Measurements from ENCODE around the gene NCR1. TPM values are rescaled to one million over a fixed set of nuclear protein-coding genes. Genes with fewer than 3 reads are reported as not detected.
"Not testable (repeated sequence)": the region's sequence is repeated elsewhere in the genome, so short reads cannot be mapped to it uniquely, and the experiment has no call there.

NCR1 gene, protein sequence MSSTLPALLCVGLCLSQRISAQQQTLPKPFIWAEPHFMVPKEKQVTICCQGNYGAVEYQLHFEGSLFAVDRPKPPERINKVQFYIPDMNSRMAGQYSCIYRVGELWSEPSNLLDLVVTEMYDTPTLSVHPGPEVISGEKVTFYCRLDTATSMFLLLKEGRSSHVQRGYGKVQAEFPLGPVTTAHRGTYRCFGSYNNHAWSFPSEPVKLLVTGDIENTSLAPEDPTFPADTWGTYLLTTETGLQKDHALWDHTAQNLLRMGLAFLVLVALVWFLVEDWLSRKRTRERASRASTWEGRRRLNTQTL
- total RNA-seq (0.91 TPM), polyA plus RNA-seq (ENCODE audit: insufficient read depth, low read depth, low replicate concordance) (not detected)
- long read RNA-seq, donor 1: 0 reads
- long read RNA-seq, donor 2: 0 reads
- long read RNA-seq, donor 3: 0 reads
- long read RNA-seq, donor 4: 0 reads
- long read RNA-seq, donor 5: 0 reads
- long read RNA-seq, donor 6: 0 reads
- long read RNA-seq, donor 7: 0 reads
- long read RNA-seq, donor 8: 0 reads
- long read RNA-seq, donor 9: 0 reads
- long read RNA-seq, donor 10: 0 reads

DNA sequence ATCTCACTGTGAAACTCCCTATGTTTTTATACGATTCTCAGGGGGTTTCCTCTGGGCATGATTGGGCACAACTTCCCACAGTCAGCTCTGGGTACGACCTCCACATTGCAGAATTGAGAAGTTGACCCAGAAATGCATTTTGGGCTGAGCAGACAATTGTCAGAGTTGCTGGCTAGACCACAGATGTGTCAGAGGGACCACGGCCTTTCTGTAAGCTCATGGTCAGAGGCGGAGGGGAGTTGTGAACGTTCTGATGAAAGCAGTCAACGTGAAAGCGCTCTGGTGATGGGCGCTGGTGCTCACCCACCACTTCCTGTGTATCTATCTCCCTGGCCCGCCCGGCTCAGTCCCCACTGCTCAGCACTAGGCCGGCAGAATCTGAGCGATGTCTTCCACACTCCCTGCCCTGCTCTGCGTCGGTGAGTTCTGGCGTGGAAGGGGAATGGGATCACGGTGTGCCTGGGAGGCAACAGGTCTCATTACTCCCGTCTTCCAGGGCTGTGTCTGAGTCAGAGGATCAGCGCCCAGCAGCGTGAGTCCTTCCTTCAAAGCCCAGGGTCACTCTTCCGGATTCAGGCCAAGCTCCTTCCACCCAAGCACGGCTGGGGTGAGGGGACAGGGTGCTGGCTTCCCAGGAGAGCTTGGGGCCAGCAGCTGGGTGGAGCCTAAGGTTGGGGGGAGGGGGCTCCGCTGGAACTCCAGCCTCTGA, at the start of gene NCR1:
Gene NCR1 (plus strand): TSS at position 346 of the 709 bp plus-strand sequence. CDS start 40 bp downstream, at position 386.
- intact Hi-C loops (cut with DNase I): no loop called here

DNA sequence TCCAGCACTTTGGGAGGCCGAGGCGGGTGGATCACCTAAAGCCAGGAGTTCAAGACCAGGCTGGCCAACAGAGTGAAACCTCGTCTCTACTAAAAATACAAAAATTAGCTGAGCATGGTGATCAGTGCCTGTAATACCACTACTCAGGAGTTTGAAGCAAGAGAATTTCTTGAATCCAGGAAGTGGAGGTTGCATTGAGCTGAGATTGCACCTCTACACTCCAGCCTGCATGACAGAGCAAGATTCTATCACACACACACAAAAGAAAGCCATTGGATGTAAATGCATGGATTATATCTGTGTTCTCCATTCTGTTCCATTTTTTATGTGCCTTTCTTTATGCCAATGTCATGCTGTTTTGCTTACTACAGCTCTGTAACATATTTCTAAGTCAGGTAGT, 47.5 kb upstream of the NCR1 start:
- H3K36me3 ChIP-seq (ENCODE audit: control insufficient read depth in 2 of 3, insufficient read depth in 3 of 3, low read length in 3 of 3); H3K27ac ChIP-seq (ENCODE audit: low read depth in 2 of 2, low read length in 2 of 2); intact Hi-C loops (cut with DNase I); H3K9me3 ChIP-seq (ENCODE audit: control insufficient read depth in 2 of 3, insufficient read depth in 1 of 3, low read length in 3 of 3); H3K4me3 ChIP-seq (ENCODE audit: low read length in 3 of 3); H3K4me1 ChIP-seq (ENCODE audit: control insufficient read depth in 2 of 3, insufficient read depth in 2 of 3, low read depth in 1 of 3, low read length in 3 of 3); H3K27me3 ChIP-seq (ENCODE audit: control insufficient read depth, insufficient read depth, low read length); H3K9ac ChIP-seq (ENCODE audit: low read length in 3 of 3); FAIRE-seq; DNase-seq: not testable (repeated sequence)

More for the DNA sequence above, at the start of gene NCR1:
- Histone ChIP-seq H3K4me3 (ENCODE audit: low read length in 3 of 3) (no peak within 1 kb of the TSS), H3K9ac (ENCODE audit: low read length in 3 of 3) (no peak within 1 kb of the TSS), H3K4me1 (ENCODE audit: control insufficient read depth in 2 of 3, insufficient read depth in 2 of 3, low read depth in 1 of 3, low read length in 3 of 3) (no peaks in the 10 kb centered on the region), H3K36me3 (ENCODE audit: control insufficient read depth in 2 of 3, insufficient read depth in 3 of 3, low read length in 3 of 3) (no peaks in the 10 kb centered on the region), H3K27me3 (ENCODE audit: control insufficient read depth, insufficient read depth, low read length) (no peaks in the 10 kb centered on the region), H3K27ac (ENCODE audit: low read depth in 2 of 2, low read length in 2 of 2) (no peak within 1 kb of the TSS), H3K9me3 (ENCODE audit: control insufficient read depth in 2 of 3, insufficient read depth in 1 of 3, low read length in 3 of 3) (no peaks in the 10 kb centered on the region)
- TF ChIP-seq, protein P1, sequence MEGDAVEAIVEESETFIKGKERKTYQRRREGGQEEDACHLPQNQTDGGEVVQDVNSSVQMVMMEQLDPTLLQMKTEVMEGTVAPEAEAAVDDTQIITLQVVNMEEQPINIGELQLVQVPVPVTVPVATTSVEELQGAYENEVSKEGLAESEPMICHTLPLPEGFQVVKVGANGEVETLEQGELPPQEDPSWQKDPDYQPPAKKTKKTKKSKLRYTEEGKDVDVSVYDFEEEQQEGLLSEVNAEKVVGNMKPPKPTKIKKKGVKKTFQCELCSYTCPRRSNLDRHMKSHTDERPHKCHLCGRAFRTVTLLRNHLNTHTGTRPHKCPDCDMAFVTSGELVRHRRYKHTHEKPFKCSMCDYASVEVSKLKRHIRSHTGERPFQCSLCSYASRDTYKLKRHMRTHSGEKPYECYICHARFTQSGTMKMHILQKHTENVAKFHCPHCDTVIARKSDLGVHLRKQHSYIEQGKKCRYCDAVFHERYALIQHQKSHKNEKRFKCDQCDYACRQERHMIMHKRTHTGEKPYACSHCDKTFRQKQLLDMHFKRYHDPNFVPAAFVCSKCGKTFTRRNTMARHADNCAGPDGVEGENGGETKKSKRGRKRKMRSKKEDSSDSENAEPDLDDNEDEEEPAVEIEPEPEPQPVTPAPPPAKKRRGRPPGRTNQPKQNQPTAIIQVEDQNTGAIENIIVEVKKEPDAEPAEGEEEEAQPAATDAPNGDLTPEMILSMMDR (IDR thresholded peaks at IDR 0.05; ENCODE audit: borderline replicate concordance, extremely low read depth, insufficient read depth): no peak
- DNase-seq: peak in 2 of 5 donors; percentile 11 to 62
- no peak for FAIRE-seq

DNA sequence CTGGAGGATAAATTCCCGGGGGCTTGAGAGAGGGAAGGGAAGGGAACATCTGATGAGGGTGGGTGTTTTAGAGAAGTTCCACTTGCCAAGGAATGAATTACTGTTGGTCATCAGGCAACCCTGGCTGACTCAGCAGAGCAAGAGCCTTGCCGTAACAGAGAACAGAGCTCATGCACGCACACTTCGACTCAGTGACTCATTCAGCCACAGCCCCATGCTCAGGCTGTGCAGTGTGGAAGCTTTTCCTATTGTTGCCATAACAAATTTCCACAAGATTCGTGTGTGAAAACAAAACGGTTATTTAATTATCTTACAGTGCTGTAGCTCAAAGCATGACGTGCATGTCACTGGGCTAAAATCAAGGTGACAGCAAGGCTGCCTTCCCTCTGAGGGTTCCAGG, 46.5 kb upstream of the NCR1 start:
- H3K4me1 ChIP-seq (ENCODE audit: control insufficient read depth in 2 of 3, insufficient read depth in 2 of 3, low read depth in 1 of 3, low read length in 3 of 3); H3K9ac ChIP-seq (ENCODE audit: low read length in 3 of 3); FAIRE-seq; intact Hi-C loops (cut with DNase I); H3K36me3 ChIP-seq (ENCODE audit: control insufficient read depth in 2 of 3, insufficient read depth in 3 of 3, low read length in 3 of 3); DNase-seq; H3K9me3 ChIP-seq (ENCODE audit: control insufficient read depth in 2 of 3, insufficient read depth in 1 of 3, low read length in 3 of 3); H3K27ac ChIP-seq (ENCODE audit: low read depth in 2 of 2, low read length in 2 of 2); H3K4me3 ChIP-seq (ENCODE audit: low read length in 3 of 3); H3K27me3 ChIP-seq (ENCODE audit: control insufficient read depth, insufficient read depth, low read length): not testable (repeated sequence)

DNA sequence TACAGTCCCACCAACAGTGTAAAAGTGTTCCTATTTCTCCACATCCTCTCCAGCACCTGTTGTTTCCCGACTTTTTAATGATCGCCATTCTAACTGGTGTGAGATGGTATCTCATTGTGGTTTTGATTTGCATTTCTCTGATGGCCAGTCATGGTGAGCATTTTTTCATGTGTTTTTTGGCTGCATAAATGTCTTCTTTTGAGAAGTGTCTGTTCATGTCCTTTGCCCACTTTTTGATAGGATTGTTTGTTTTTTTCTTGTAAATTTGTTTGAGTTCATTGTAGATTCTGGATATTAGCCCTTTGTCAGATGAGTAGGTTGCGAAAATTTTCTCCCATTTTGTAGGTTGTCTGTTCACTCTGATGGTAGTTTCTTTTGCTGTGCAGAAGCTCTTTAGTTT, 42.5 kb upstream of the NCR1 start:
- DNase-seq; H3K36me3 ChIP-seq (ENCODE audit: control insufficient read depth in 2 of 3, insufficient read depth in 3 of 3, low read length in 3 of 3); intact Hi-C loops (cut with DNase I); H3K27me3 ChIP-seq (ENCODE audit: control insufficient read depth, insufficient read depth, low read length); H3K4me1 ChIP-seq (ENCODE audit: control insufficient read depth in 2 of 3, insufficient read depth in 2 of 3, low read depth in 1 of 3, low read length in 3 of 3); H3K9me3 ChIP-seq (ENCODE audit: control insufficient read depth in 2 of 3, insufficient read depth in 1 of 3, low read length in 3 of 3); H3K27ac ChIP-seq (ENCODE audit: low read depth in 2 of 2, low read length in 2 of 2); H3K4me3 ChIP-seq (ENCODE audit: low read length in 3 of 3); H3K9ac ChIP-seq (ENCODE audit: low read length in 3 of 3); FAIRE-seq: not testable (repeated sequence)

All from kidney (tissue), 22 donors.